Measurements from ENCODE around the gene CSTF2T.

GRCh38 chr10:51651063-51651462 is 48.3 kb downstream of the CSTF2T start:
- TF ChIP-seq CTCF (conservative IDR thresholded peaks at IDR 0.05) = no peak
- no peak for TF ChIP-seq ZFX (IDR thresholded peaks at IDR 0.05)

Measured in C4-2B (cell line).